Ovary (tissue), 9 donors: ENCODE results near the gene RTN1. TPM values are rescaled to one million over a fixed set of nuclear protein-coding genes. Genes with fewer than 3 reads are reported as not detected.

Experiments
- microRNA-seq, 3 donors: library from miRNA; unstranded; fragments of <30 nt; microRNA quantifications; one replicate each; pipeline versions ENCODE4 to v1.2.0, GENCODE V29; 2019 to 2020
- polyA plus RNA-seq, 2 donors: library from polyadenylated mRNA; stranded (reverse); fragments of 200-250 nt in 1 of 2; fragments of 350-450 nt in 1 of 2; fragmentation: Illumina TruSeq in 1 of 2; extraction: RNeasy Lipid Tissue Mini Kit (QIAGEN cat#74804) in 1 of 2; gene quantifications; one replicate each; pipeline ENCODE4 v1.2.3, GENCODE V29; 2013 to 2014
- small RNA-seq: library from RNA; depleted of rRNA; stranded (forward); fragments of <200 nt; gene quantifications from one replicate; pipeline ENCODE3, GENCODE V24; 2016
- total RNA-seq, 7 donors: library from RNA; depleted of rRNA in 2 of 7; stranded (reverse); fragments of >200 nt in 2 of 7; fragmentation: NEBNext Ultra II Directional in 3 of 7; extraction: Animal tissue kit (Norgen Biotek cat#: 25700) in 3 of 7; gene quantifications; one replicate each; pipeline versions ENCODE4 v1.1.0 to v1.2.4, GENCODE V29; 2016 to 2023
- donor health status: DM: no; HTN: no; CAD: no; lungs with moderate emphysema.
- donor health status: DM: no; HTN: no; CAD: no.
- donor health status: Bipolar disorder and iron deficiency.
- donor health status: DM: yes; HTN: yes; CAD: no.
- donor health status: DM: no; HTN: no; CAD: no.
- donor health status: DM: yes; HTN: yes; CAD: no.

RTN1 gene
- total and polyA plus RNA-seq, 9 donors, result 0.51 to 10.2 (median 1.00) TPM

Small RNAs within 50 kb of the gene (microRNA-seq; reads per million reads assigned to microRNA genes)
- gene MIR5586, result 0 reads per million in 3 donors

Small RNAs within 50 kb of the gene (small RNA-seq; reads per million reads assigned to genes)
- gene MIR5586, result not detected

Other genes with a start within 250 kb of the RTN1 start
- gene LRRC9, start 49.4 kb upstream of the RTN1 start, total RNA-seq, result under 1 TPM in 3 of 7 donors, not detected in 4; 0.15 to 0.62 (median 0.57) TPM
- not detected for gene LRRC9, start 49.4 kb upstream of the RTN1 start, polyA plus RNA-seq
- 10 to 100 TPM; 43.6 to 83.4 (median 60.8) TPM for gene PCNX4, start 221.1 kb upstream of the RTN1 start, total RNA-seq
- gene PCNX4, start 221.1 kb upstream of the RTN1 start, polyA plus RNA-seq, result 10 to 100 TPM; 19.2 to 39.9 TPM